GM19372 (cell line): ENCODE measurements around the gene GTF3C2.
"Not testable (repeated sequence)": the region's sequence is repeated elsewhere in the genome, so short reads cannot be mapped to it uniquely, and the experiment has no call there.

ENCODE experiments used
- ATAC-seq: cut with Tn5 transposase; IDR thresholded peaks from one replicate; pipeline ENCODE4 v1.9.1; 2021; ENCODE audit warnings: mild to moderate bottlenecking, low read depth, moderate library complexity; ENCODE audit not compliant: unreplicated experiment

The GTF3C2 gene

GRCh38 chr2:27322766-27323595 is 33.6 kb downstream of the GTF3C2 start, which contains the start of gene MPV17:
TSS of gene MPV17 (minus strand) at chr2:27323097. CDS start at chr2:27322517, 580 bp downstream.
- ATAC-seq = peak; percentile 84

GRCh38 chr2:27322301-27322765 is 34.2 kb downstream of the GTF3C2 start:
- no peak for ATAC-seq

GRCh38 chr2:27320958-27321543 is 35.5 kb downstream of the GTF3C2 start:
- ATAC-seq = no peak

- ATAC-seq = not testable (repeated sequence)
Measured at GRCh38 chr2:27319839-27320238, 36.7 kb downstream of the GTF3C2 start.

- ATAC-seq = no peak
Measured at GRCh38 chr2:27316655-27317412, 39.7 kb downstream of the GTF3C2 start.

GRCh38 chr2:27315122-27315521 is 41.4 kb downstream of the GTF3C2 start:
- ATAC-seq = no peak

- no peak for ATAC-seq
Measured at GRCh38 chr2:27314709-27315108, 41.9 kb downstream of the GTF3C2 start.

GRCh38 chr2:27313882-27314645 is 42.5 kb downstream of the GTF3C2 start:
- ATAC-seq = no peak

- ATAC-seq = no peak
Measured at GRCh38 chr2:27312152-27312551, 44.4 kb downstream of the GTF3C2 start.

GRCh38 chr2:27309651-27310050 is 46.9 kb downstream of the GTF3C2 start:
- ATAC-seq = no peak

- no peak for ATAC-seq
Measured at GRCh38 chr2:27308359-27308881, 48.1 kb downstream of the GTF3C2 start, which contains the start of gene UCN. TSS of gene UCN (minus strand) at chr2:27308445. CDS start at chr2:27307895, 550 bp downstream.

- no peak for ATAC-seq
Measured at GRCh38 chr2:27307545-27308358, 48.8 kb downstream of the GTF3C2 start.

GRCh38 chr2:27307287-27307544 is 49.3 kb downstream of the GTF3C2 start:
- ATAC-seq = no peak

- no peak for ATAC-seq
Measured at GRCh38 chr2:27306573-27307286, 49.8 kb downstream of the GTF3C2 start.

- ATAC-seq = no peak
Measured at GRCh38 chr2:27306136-27306535, 50.4 kb downstream of the GTF3C2 start.

- ATAC-seq = no peak
Measured at GRCh38 chr2:27305516-27305915, 51.0 kb downstream of the GTF3C2 start.

GRCh38 chr2:27304488-27305240 is 51.9 kb downstream of the GTF3C2 start:
- no peak for ATAC-seq
